T-cell (primary cell): ENCODE results near the gene SOCS6. TPM values are rescaled to one million over a fixed set of nuclear protein-coding genes. Genes with fewer than 3 reads are reported as not detected.
A peak's percentile ranks its signal among the peaks of the same experiment; 100 is the strongest.

Experiments used
- ATAC-seq, 4 experiments: fragments of 200-7000 bp in 3 of 4; fragments of 150-1000 bp in 1 of 4; cut with Tn5 transposase; replicated peaks in 1 of 4; 1 replicate in 3 of 4; 2 replicates in 1 of 4; pipeline ENCODE4 v1.10.0; 2021; ENCODE audit warnings: moderate library complexity in 3 of 4, mild to moderate bottlenecking in 2 of 4, moderate number of reproducible peaks in 1 of 4
- CTCF ChIA-PET, 2 donors: fragments of 300-600 bp; sonication (Branson Sonifier 250); formaldehyde crosslinking; loops; one replicate each; lab custom pipeline; 2022; ENCODE audit warnings: antibody characterized with exemption in 2 of 2; lab: Charles Lee
- POLR2A ChIA-PET, 2 donors: fragments of 300-600 bp; sonication (Branson Sonifier 250); formaldehyde crosslinking; loops; one replicate each; lab custom pipeline; 2022; ENCODE audit warnings: antibody characterized with exemption in 2 of 2; lab: Charles Lee
- DNase-seq, 35 experiments: peaks; one replicate each; pipeline versions ENCODE4 v3.0.0 to v3.0.0-alpha.2; 2013 to 2023
- H3K27ac ChIP-seq: one replicate; pipeline ENCODE4 v1.5.1; 2013; ENCODE audit warnings: low read length
- H3K27me3 ChIP-seq, 2 experiments: replicated peaks in 1 of 2; 1 replicate in 1 of 2; 2 replicates in 1 of 2; pipeline versions ENCODE4 v1.6.1 to v1.7.0; 2013; ENCODE audit warnings: low read length in 1 of 2, mixed read lengths in 1 of 2; ENCODE audit not compliant: control insufficient read depth in 2 of 2, insufficient read depth in 2 of 2; ENCODE audit errors: extremely low read depth in 1 of 2
- H3K36me3 ChIP-seq, 2 donors: 1 replicate in 1 of 2; 2 replicates in 1 of 2; pipeline versions ENCODE4 v1.6.1 to v1.7.0; 2013; ENCODE audit warnings: low read length in 1 of 2; ENCODE audit not compliant: control insufficient read depth in 2 of 2, insufficient read depth in 1 of 2; ENCODE audit errors: extremely low read depth in 1 of 2
- H3K4me1 ChIP-seq, 2 experiments: 1 replicate in 1 of 2; 2 replicates in 1 of 2; pipeline versions ENCODE4 v1.6.1 to v1.7.0; 2013; ENCODE audit warnings: low read length in 2 of 2, mixed read lengths in 1 of 2; ENCODE audit not compliant: insufficient read depth in 2 of 2, control insufficient read depth in 1 of 2; ENCODE audit errors: extremely low read depth in 1 of 2
- H3K4me3 ChIP-seq, 2 donors: 1 replicate in 1 of 2; 2 replicates in 1 of 2; pipeline versions ENCODE4 v1.5.1 to v1.7.0; 2013; ENCODE audit warnings: mild to moderate bottlenecking in 2 of 2, low read length in 1 of 2, moderate library complexity in 1 of 2; ENCODE audit not compliant: control insufficient read depth in 1 of 2; ENCODE audit errors: extremely low read depth in 1 of 2
- H3K9me3 ChIP-seq: 2 replicates; pipeline ENCODE4 v1.7.0; 2013
- H3K27ac Mint-ChIP-seq, 2 donors: one replicate each; pipeline ENCODE4 v1.8.0; 2020 to 2021; ENCODE audit warnings: mild to moderate bottlenecking in 2 of 2, mixed read lengths in 2 of 2
- H3K27me3 Mint-ChIP-seq, 2 donors: one replicate each; pipeline ENCODE4 v1.8.0; 2021 to 2022; ENCODE audit warnings: mixed read lengths in 2 of 2
- H3K36me3 Mint-ChIP-seq: one replicate; pipeline ENCODE4 v1.8.0; 2021; ENCODE audit warnings: mixed read lengths
- H3K4me1 Mint-ChIP-seq, 3 donors: one replicate each; pipeline ENCODE4 v1.8.0; 2020 to 2022; ENCODE audit warnings: mixed read lengths in 3 of 3, mild to moderate bottlenecking in 1 of 3
- H3K4me3 Mint-ChIP-seq, 3 donors: one replicate each; pipeline ENCODE4 v1.8.0; 2020 to 2022; ENCODE audit warnings: mild to moderate bottlenecking in 3 of 3, mixed read lengths in 3 of 3, moderate library complexity in 3 of 3
- H3K9me3 Mint-ChIP-seq, 3 donors: one replicate each; pipeline ENCODE4 v1.8.0; 2020 to 2022; ENCODE audit warnings: mixed read lengths in 3 of 3
- WGBS: methylation state at CpG from one replicate; pipeline ENCODE4 v1.1.5; 2013; ENCODE audit warnings: missing lambda C conversion rate; ENCODE audit not compliant: insufficient coverage; 5-methylcytosine and 5-hydroxymethylcytosine counted together
- total RNA-seq, 35 experiments: library from RNA in 6 of 35; stranded (reverse) in 6 of 35; fragments of 120-200 nt in 1 of 35; gene quantifications; one replicate each; pipeline versions ENCODE4 v1.2.1 to v1.2.4 and lab custom pipeline; 2013 to 2026

The SOCS6 gene
- total RNA-seq, 5 donors from 2014 or later (not counting 1 experiment from before 2014, with no cell fraction given), result 0.30 to 2.1 (median 1.3) TPM

- Histone ChIP-seq H3K4me1 (no peaks in the 10 kb centered on the region), H3K36me3 (no peaks in the 10 kb centered on the region), H3K9me3 (no peaks in the 10 kb centered on the region), H3K27me3 (no peaks in the 10 kb centered on the region), H3K4me3 (no peak overlapping the region), H3K27ac (no peak overlapping the region)
- Mint-ChIP-seq H3K4me1 (no peaks in the 10 kb centered on the region), H3K9me3 (peaks cover 14 to 37% (median 17%) of the 10 kb centered on the region in 3 donors), H3K27ac (no peak overlapping the region), H3K27me3 (peaks cover 9 to 14% of the 10 kb centered on the region in 2 donors), H3K4me3 (no peak overlapping the region), H3K36me3 (no peaks in the 10 kb centered on the region)
- 94% methylated on average over 2 of the region's 3 CpGs for WGBS
- ATAC-seq (no peak), DNase-seq (no peak)
- ChIA-PET CTCF (no interaction called here), POLR2A (no interaction called here)
Measured at GRCh38 chr18:70271742-70272141, 17.1 kb upstream of the SOCS6 start.

GRCh38 chr18:70273021-70273420, 15.8 kb upstream of the SOCS6 start:
- H3K36me3 ChIP-seq, result no peaks in the 10 kb centered on the region
- Mint-ChIP-seq H3K36me3 (no peaks in the 10 kb centered on the region), H3K4me1 (no peaks in the 10 kb centered on the region), H3K4me3 (no peak overlapping the region), H3K27ac (no peak overlapping the region), H3K27me3 (peaks cover 9 to 13% of the 10 kb centered on the region in 2 donors), H3K9me3 (peaks cover 14 to 37% (median 17%) of the 10 kb centered on the region in 3 donors)
- CTCF ChIA-PET, result no interaction called here
- ATAC-seq (no peak), DNase-seq (no peak)
- 100% methylated on average over 1 of the region's 1 CpG for WGBS
- POLR2A ChIA-PET, result no interaction called here
- H3K9me3 ChIP-seq, result no peaks in the 10 kb centered on the region
- no peaks in the 10 kb centered on the region for H3K4me1 ChIP-seq
- H3K4me3 ChIP-seq, result no peak overlapping the region
- H3K27ac ChIP-seq, result no peak overlapping the region
- peaks cover 0 to 3% of the 10 kb centered on the region in 2 experiments for H3K27me3 ChIP-seq

GRCh38 chr18:70276416-70277191, 12.2 kb upstream of the SOCS6 start:
- ChIA-PET CTCF (no interaction called here), POLR2A (interaction anchor here (0.6 kb wide), 2 partner anchors 181 to 1000 kb away, joined by 3 to 4 read pairs; no protein-coding TSS in a partner anchor)
- Mint-ChIP-seq H3K27me3 (peaks cover 9 to 13% of the 10 kb centered on the region in 2 donors), H3K27ac (no peak overlapping the region), H3K36me3 (no peaks in the 10 kb centered on the region), H3K4me3 (no peak overlapping the region), H3K4me1 (no peaks in the 10 kb centered on the region), H3K9me3 (peaks cover 8 to 24% (median 18%) of the 10 kb centered on the region in 3 donors)
- 69% methylated on average over 4 of the region's 5 CpGs for WGBS
- Histone ChIP-seq H3K27me3 (peaks cover 0 to 5% of the 10 kb centered on the region in 2 experiments), H3K9me3 (no peaks in the 10 kb centered on the region), H3K27ac (no peak overlapping the region), H3K36me3 (no peaks in the 10 kb centered on the region), H3K4me3 (no peak overlapping the region), H3K4me1 (no peaks in the 10 kb centered on the region)
- ATAC-seq, result no peak
- no peak for DNase-seq

- Mint-ChIP-seq H3K4me1 (no peaks in the 10 kb centered on the region), H3K27me3 (peaks cover 9% of the 10 kb centered on the region in 2 donors), H3K4me3 (no peak overlapping the region), H3K9me3 (peaks cover 2 to 10% (median 8%) of the 10 kb centered on the region in 3 donors), H3K36me3 (no peaks in the 10 kb centered on the region), H3K27ac (no peak overlapping the region)
- Histone ChIP-seq H3K9me3 (no peaks in the 10 kb centered on the region), H3K36me3 (no peaks in the 10 kb centered on the region), H3K27me3 (peaks cover 0 to 7% of the 10 kb centered on the region in 2 experiments), H3K4me1 (no peaks in the 10 kb centered on the region), H3K27ac (no peak overlapping the region), H3K4me3 (no peak overlapping the region)
- DNase-seq, result no peak
- WGBS, result 100% methylated on average over 1 of the region's 2 CpGs
- CTCF ChIA-PET, result interaction anchor here in 1 of 2 donors (0.5 kb wide), 1 partner anchor 14 kb away, joined by 3 read pairs; no protein-coding TSS in a partner anchor
- ATAC-seq, result no peak
- POLR2A ChIA-PET, result no interaction called here
Measured at GRCh38 chr18:70279470-70279869, 9.4 kb upstream of the SOCS6 start.

- H3K4me3 Mint-ChIP-seq, result no peak overlapping the region
Measured at GRCh38 chr18:70280007-70280925, 8.6 kb upstream of the SOCS6 start.

GRCh38 chr18:70284976-70285620, 3.7 kb upstream of the SOCS6 start:
- Histone ChIP-seq H3K27me3 (peaks cover 0 to 4% of the 10 kb centered on the region in 2 experiments), H3K9me3 (no peaks in the 10 kb centered on the region), H3K4me3 (no peak overlapping the region), H3K4me1 (peaks cover 0 to 3% of the 10 kb centered on the region in 2 experiments), H3K27ac (no peak overlapping the region), H3K36me3 (no peaks in the 10 kb centered on the region)
- peaks cover 0 to 8% (median 7%) of the 10 kb centered on the region in 3 donors for H3K4me1 Mint-ChIP-seq
- H3K27ac Mint-ChIP-seq, result no peak overlapping the region
- H3K36me3 Mint-ChIP-seq, result no peaks in the 10 kb centered on the region
- peaks cover 3 to 22% of the 10 kb centered on the region in 2 donors for H3K27me3 Mint-ChIP-seq
- ChIA-PET CTCF (no interaction called here), POLR2A (no interaction called here)
- no peak overlapping the region for H3K4me3 Mint-ChIP-seq
- no CpG with 5 or more reads among the region's 2 CpGs for WGBS
- peak in 1 of 4 experiments; percentile 27 for ATAC-seq
- peaks cover 2 to 9% (median 5%) of the 10 kb centered on the region in 3 donors for H3K9me3 Mint-ChIP-seq
- no peak for DNase-seq

More at GRCh38 chr18:70280007-70280925, 8.6 kb upstream of the SOCS6 start:
- DNase-seq (no peak), ATAC-seq (no peak)
- Mint-ChIP-seq H3K36me3 (no peaks in the 10 kb centered on the region), H3K4me1 (no peaks in the 10 kb centered on the region), H3K27ac (no peak overlapping the region), H3K9me3 (peaks cover 2 to 10% (median 9%) of the 10 kb centered on the region in 3 donors), H3K27me3 (peaks cover 5 to 8% of the 10 kb centered on the region in 2 donors)
- 100% methylated on average over 1 of the region's 5 CpGs for WGBS
- Histone ChIP-seq H3K27me3 (peaks cover 0 to 7% of the 10 kb centered on the region in 2 experiments), H3K36me3 (no peaks in the 10 kb centered on the region), H3K4me3 (no peak overlapping the region), H3K4me1 (no peaks in the 10 kb centered on the region), H3K9me3 (no peaks in the 10 kb centered on the region), H3K27ac (no peak overlapping the region)
- CTCF ChIA-PET, result no interaction called here
- POLR2A ChIA-PET, result no interaction called here
